Upper lobe of right lung (tissue), 1 donor: ENCODE results near the gene MSX2. TPM values are rescaled to one million over a fixed set of nuclear protein-coding genes. Genes with fewer than 3 reads are reported as not detected.

Experiments
- ATAC-seq: fragments of 200-7000 bp; cut with Tn5 transposase; one replicate; pipeline ENCODE4 v1.9.1; 2020; ENCODE audit warnings: mild to moderate bottlenecking, moderate library complexity
- DNase-seq: peaks from one replicate; pipeline ENCODE4 v3.0.0-alpha.2; 2020
- H3K27ac ChIP-seq: fragments of 200-600 bp; one replicate; pipeline ENCODE4 v1.8.0; 2022
- H3K27me3 ChIP-seq: fragments of 200-600 bp; one replicate; pipeline ENCODE4 v1.8.0; 2022; ENCODE audit warnings: mild to moderate bottlenecking
- H3K36me3 ChIP-seq: fragments of 200-600 bp; one replicate; pipeline ENCODE4 v1.8.0; 2022
- H3K4me1 ChIP-seq: fragments of 200-600 bp; one replicate; pipeline ENCODE4 v1.8.0; 2022
- H3K4me3 ChIP-seq: fragments of 200-600 bp; one replicate; pipeline ENCODE4 v1.8.0; 2022; ENCODE audit warnings: mild to moderate bottlenecking
- H3K9me3 ChIP-seq: fragments of 200-600 bp; one replicate; pipeline ENCODE4 v1.8.0; 2022
- intact Hi-C: fragments of 100-400 bp; cut with DNase I; formaldehyde crosslinking; loops from one replicate; pipeline ENCODE4 v1.11.0; 2022
- total RNA-seq: library from RNA; stranded (reverse); fragmentation: NEBNext Ultra II Directional; extraction: Animal tissue kit (Norgen Biotek cat#: 25700); gene quantifications from one replicate; pipeline ENCODE4 v1.2.1, GENCODE V29; 2021
- TF ChIP-seq, protein P1 (sequence below): fragments of 200-600 bp; IDR thresholded peaks from one replicate; pipeline ENCODE4 v1.8.0; 2022; ENCODE audit warnings: antibody characterized with exemption
- donor health status: DM: no; HTN: yes; CAD: no; lungs with severe emphysema.

MSX2 gene
- total RNA-seq, 1 donor from 2014 or later, result 0.52 TPM

DNA sequence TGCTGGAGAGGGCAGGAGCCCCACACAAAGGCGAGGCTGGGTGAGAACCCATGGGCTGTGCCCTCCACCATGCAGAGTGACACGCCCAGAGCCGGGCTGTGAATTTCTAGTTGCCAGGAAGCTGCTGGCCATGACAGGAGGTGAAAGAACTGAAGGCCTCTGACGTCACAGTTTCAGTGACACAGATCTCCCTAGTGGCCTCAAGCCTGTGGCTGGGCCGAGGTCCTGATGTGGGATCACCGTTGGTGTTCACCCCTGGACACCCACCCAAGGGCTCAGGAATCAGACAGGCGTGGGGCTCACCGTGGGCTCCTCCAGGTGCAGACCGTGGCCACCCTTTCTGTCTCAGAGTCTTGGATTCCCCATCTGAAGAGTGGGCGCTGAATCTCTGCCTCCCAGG, 39.9 kb downstream of the MSX2 start:
- no peak for DNase-seq
- ATAC-seq, result peak; percentile 23
- H3K9me3 ChIP-seq, result no peaks in the 10 kb centered on the region
- H3K4me1 ChIP-seq, result no peaks in the 10 kb centered on the region
- no peaks in the 10 kb centered on the region for H3K36me3 ChIP-seq
- intact Hi-C loops, result no loop called here
- H3K27ac ChIP-seq, result no peak overlapping the region
- H3K27me3 ChIP-seq, result no peaks in the 10 kb centered on the region
- no peak overlapping the region for H3K4me3 ChIP-seq
- TF ChIP-seq, protein P1, sequence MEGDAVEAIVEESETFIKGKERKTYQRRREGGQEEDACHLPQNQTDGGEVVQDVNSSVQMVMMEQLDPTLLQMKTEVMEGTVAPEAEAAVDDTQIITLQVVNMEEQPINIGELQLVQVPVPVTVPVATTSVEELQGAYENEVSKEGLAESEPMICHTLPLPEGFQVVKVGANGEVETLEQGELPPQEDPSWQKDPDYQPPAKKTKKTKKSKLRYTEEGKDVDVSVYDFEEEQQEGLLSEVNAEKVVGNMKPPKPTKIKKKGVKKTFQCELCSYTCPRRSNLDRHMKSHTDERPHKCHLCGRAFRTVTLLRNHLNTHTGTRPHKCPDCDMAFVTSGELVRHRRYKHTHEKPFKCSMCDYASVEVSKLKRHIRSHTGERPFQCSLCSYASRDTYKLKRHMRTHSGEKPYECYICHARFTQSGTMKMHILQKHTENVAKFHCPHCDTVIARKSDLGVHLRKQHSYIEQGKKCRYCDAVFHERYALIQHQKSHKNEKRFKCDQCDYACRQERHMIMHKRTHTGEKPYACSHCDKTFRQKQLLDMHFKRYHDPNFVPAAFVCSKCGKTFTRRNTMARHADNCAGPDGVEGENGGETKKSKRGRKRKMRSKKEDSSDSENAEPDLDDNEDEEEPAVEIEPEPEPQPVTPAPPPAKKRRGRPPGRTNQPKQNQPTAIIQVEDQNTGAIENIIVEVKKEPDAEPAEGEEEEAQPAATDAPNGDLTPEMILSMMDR, result no peak

DNA sequence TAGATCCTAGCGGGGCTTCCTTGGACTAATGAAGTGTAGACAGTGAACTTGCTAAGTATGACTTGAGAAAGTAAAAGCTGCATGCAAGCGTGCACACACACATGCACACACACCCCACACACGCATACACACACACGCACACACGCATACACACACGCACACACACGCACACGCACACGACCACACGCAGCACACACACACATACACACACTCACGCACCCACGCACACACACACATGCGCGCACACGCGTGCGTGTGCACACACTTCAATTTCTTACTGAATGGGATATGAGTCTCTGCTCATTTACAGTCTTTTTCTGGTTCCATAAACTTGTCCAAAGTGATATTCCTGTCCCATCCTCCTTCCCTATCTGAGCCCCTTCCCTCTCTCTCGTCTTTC, 41.2 kb downstream of the MSX2 start:
- ATAC-seq (no peak), DNase-seq (no peak)
- H3K4me3 ChIP-seq, result no peak overlapping the region
- H3K27me3 ChIP-seq, result no peaks in the 10 kb centered on the region
- intact Hi-C loops, result no loop called here
- H3K27ac ChIP-seq, result no peak overlapping the region
- TF ChIP-seq, protein P1, result no peak
- H3K4me1 ChIP-seq, result no peaks in the 10 kb centered on the region
- no peaks in the 10 kb centered on the region for H3K9me3 ChIP-seq
- no peaks in the 10 kb centered on the region for H3K36me3 ChIP-seq

DNA sequence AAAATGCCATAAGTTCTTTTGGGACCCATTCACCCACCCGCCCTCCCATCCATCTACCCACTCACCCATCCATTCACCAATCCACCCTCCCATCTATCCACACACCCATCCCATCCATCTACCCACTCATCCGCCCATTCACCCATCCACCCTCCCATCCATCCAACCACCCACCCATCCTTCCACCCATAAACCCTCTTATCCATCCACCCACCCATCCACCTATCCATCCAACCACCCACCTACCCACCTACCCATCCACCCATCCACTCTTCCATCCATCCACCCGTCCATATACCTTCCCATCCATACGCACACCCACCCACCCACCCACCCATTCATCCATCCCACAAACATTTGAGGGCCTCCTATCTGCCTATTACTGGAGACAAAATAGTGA, 43.3 kb downstream of the MSX2 start:
- intact Hi-C loops, result no loop called here
- Histone ChIP-seq H3K4me3 (no peak overlapping the region), H3K27me3 (no peaks in the 10 kb centered on the region), H3K9me3 (no peaks in the 10 kb centered on the region), H3K36me3 (no peaks in the 10 kb centered on the region), H3K4me1 (no peaks in the 10 kb centered on the region), H3K27ac (no peak overlapping the region)
- ATAC-seq, result no peak
- no peak for DNase-seq
- TF ChIP-seq, protein P1, result no peak

DNA sequence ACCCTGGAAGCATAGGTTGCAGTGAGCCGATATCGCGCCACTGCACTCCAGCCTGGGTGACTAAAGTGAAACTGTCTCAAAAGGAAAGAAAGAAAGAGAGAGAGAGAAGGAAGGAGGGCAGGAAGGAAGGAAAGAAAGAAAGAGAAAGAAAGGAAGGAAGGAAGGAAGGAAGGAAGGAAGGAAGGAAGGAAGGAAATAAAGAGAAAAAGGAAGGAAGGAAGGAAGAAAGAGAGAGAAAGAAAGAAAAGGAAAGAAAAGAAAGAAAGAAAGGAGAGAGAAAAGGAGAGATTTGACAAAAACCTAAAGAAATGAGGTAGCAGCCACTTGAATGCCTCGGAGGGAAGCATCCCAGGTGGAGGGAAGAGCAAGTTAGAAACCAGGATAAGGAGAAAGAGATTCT, 44.6 kb downstream of the MSX2 start:
- no peak overlapping the region for H3K4me3 ChIP-seq
- H3K36me3 ChIP-seq, result no peaks in the 10 kb centered on the region
- H3K27me3 ChIP-seq, result no peaks in the 10 kb centered on the region
- H3K9me3 ChIP-seq, result no peaks in the 10 kb centered on the region
- no peak overlapping the region for H3K27ac ChIP-seq
- H3K4me1 ChIP-seq, result no peaks in the 10 kb centered on the region
- DNase-seq (no peak), ATAC-seq (no peak)
- intact Hi-C loops, result no loop called here
- TF ChIP-seq, protein P1, result no peak

DNA sequence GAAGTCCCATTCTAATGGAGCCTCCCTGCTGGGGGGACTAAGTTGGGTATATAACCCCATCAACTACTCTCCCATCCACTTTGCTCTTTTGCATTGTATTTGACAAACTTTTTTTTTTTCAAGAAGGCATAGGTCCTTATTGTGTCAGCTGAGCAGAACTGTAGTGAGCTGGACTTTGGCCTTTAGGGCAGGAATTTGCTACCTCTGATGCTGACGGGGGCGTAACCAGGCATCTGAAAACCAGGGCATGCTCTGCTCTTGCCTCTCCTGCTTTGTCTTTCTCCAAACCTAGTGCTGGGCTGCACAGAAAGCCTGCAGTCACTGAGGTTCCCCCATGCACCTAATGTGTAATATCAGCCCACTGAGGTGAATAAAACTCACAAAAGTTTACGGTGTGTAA, 49.0 kb downstream of the MSX2 start:
- H3K4me1 ChIP-seq, result no peaks in the 10 kb centered on the region
- no peak overlapping the region for H3K27ac ChIP-seq
- no peaks in the 10 kb centered on the region for H3K9me3 ChIP-seq
- intact Hi-C loops, result no loop called here
- no peaks in the 10 kb centered on the region for H3K36me3 ChIP-seq
- DNase-seq, result no peak
- TF ChIP-seq, protein P1, result no peak
- no peaks in the 10 kb centered on the region for H3K27me3 ChIP-seq
- H3K4me3 ChIP-seq, result no peak overlapping the region
- ATAC-seq, result no peak

DNA sequence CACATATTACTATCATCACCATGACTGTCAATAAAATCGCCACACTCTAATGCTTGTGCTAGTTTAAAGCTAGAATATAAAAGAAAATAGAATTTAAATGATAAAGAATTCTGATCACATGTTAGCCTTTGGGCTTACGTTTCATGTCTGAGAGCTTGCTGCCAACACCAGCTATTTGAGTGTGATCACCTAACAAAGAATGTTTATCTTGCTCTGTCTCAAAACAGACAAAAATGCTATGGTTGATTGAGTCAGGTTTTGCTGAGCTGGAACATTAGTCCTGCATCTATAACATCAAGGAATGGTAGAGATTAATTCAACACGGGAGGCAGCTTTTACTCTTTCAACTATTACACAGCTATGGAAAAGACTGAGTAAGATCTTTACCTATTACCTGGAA, 50.7 kb downstream of the MSX2 start:
- no peaks in the 10 kb centered on the region for H3K27me3 ChIP-seq
- H3K4me1 ChIP-seq, result no peaks in the 10 kb centered on the region
- TF ChIP-seq, protein P1, result no peak
- no peak overlapping the region for H3K27ac ChIP-seq
- ATAC-seq, result no peak
- H3K36me3 ChIP-seq, result no peaks in the 10 kb centered on the region
- H3K4me3 ChIP-seq, result no peak overlapping the region
- intact Hi-C loops, result no loop called here
- no peaks in the 10 kb centered on the region for H3K9me3 ChIP-seq
- DNase-seq, result no peak
